ENCODE data around the gene RAB29. TPM values are rescaled to one million over a fixed set of nuclear protein-coding genes. Genes with fewer than 3 reads are reported as not detected.

The RAB29 gene
- total RNA-seq, 1 donor from 2014 or later, result 27.4 TPM

- Mint-ChIP-seq H3K9me3 (ENCODE audit: low read depth) (no peaks in the 10 kb centered on the region), H3K4me1 (ENCODE audit: low read depth) (no peaks in the 10 kb centered on the region), H3K36me3 (ENCODE audit: low read depth) (no peaks in the 10 kb centered on the region), H3K27ac (ENCODE audit: unreplicated experiment) (no peak overlapping the region), H3K27me3 (ENCODE audit: low read depth) (no peaks in the 10 kb centered on the region), H3K4me3 (ENCODE audit: unreplicated experiment) (no peak overlapping the region)
- TF ChIP-seq, protein P1, sequence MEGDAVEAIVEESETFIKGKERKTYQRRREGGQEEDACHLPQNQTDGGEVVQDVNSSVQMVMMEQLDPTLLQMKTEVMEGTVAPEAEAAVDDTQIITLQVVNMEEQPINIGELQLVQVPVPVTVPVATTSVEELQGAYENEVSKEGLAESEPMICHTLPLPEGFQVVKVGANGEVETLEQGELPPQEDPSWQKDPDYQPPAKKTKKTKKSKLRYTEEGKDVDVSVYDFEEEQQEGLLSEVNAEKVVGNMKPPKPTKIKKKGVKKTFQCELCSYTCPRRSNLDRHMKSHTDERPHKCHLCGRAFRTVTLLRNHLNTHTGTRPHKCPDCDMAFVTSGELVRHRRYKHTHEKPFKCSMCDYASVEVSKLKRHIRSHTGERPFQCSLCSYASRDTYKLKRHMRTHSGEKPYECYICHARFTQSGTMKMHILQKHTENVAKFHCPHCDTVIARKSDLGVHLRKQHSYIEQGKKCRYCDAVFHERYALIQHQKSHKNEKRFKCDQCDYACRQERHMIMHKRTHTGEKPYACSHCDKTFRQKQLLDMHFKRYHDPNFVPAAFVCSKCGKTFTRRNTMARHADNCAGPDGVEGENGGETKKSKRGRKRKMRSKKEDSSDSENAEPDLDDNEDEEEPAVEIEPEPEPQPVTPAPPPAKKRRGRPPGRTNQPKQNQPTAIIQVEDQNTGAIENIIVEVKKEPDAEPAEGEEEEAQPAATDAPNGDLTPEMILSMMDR (IDR thresholded peaks at IDR 0.05), result no peak
- DNase-seq (ENCODE audit: low spot score), result no peak
Measured at GRCh38 chr1:205782627-205783432, 7.5 kb upstream of the RAB29 start.

DNA sequence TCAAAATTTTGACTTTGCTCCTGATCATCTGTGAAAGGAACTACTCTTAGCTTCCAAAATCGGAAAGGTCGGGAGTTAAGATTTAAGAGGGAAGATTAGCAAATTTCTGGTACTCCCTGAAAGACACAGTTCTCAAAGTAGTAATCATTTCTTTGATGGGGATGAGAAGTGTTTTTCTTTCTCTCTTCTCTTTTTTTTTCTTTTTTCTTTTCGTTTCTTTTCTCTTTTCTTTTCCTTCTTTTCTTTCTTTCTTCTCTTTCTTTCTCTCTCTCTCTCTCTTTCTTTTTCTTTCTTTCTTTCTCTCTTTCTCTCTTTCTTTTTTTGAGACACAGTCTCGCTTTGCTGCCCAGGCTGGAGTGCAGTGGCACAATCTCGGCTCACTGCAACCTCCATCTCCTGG, 5.1 kb upstream of the RAB29 start:
- Mint-ChIP-seq H3K36me3 (ENCODE audit: low read depth) (no peaks in the 10 kb centered on the region), H3K4me3 (ENCODE audit: unreplicated experiment) (no peak overlapping the region), H3K27ac (ENCODE audit: unreplicated experiment) (peak overlapping the region; percentile 34), H3K9me3 (ENCODE audit: low read depth) (no peaks in the 10 kb centered on the region), H3K4me1 (ENCODE audit: low read depth) (peaks cover 8% of the 10 kb centered on the region), H3K27me3 (ENCODE audit: low read depth) (no peaks in the 10 kb centered on the region)
- TF ChIP-seq, protein P1 (IDR thresholded peaks at IDR 0.05), result no peak
- DNase-seq (ENCODE audit: low spot score), result no peak

GRCh38 chr1:205777994-205778393, 2.7 kb upstream of the RAB29 start:
- Mint-ChIP-seq H3K27ac (ENCODE audit: unreplicated experiment) (no peak overlapping the region), H3K9me3 (ENCODE audit: low read depth) (no peaks in the 10 kb centered on the region), H3K27me3 (ENCODE audit: low read depth) (no peaks in the 10 kb centered on the region), H3K36me3 (ENCODE audit: low read depth) (no peaks in the 10 kb centered on the region), H3K4me3 (ENCODE audit: unreplicated experiment) (no peak overlapping the region), H3K4me1 (ENCODE audit: low read depth) (peaks cover 19% of the 10 kb centered on the region)
- TF ChIP-seq, protein P1 (IDR thresholded peaks at IDR 0.05), result no peak
- DNase-seq (ENCODE audit: low spot score), result no peak

GRCh38 chr1:205775717-205776056, 405 bp upstream of the RAB29 start:
- DNase-seq (ENCODE audit: low spot score), result no peak
- Mint-ChIP-seq H3K27ac (ENCODE audit: unreplicated experiment) (peak overlapping the region; percentile 87), H3K36me3 (ENCODE audit: low read depth) (peaks cover 4% of the 10 kb centered on the region), H3K4me3 (ENCODE audit: unreplicated experiment) (peak overlapping the region; percentile 81), H3K4me1 (ENCODE audit: low read depth) (peaks cover 19% of the 10 kb centered on the region), H3K27me3 (ENCODE audit: low read depth) (no peaks in the 10 kb centered on the region), H3K9me3 (ENCODE audit: low read depth) (no peaks in the 10 kb centered on the region)
- TF ChIP-seq, protein P1 (IDR thresholded peaks at IDR 0.05), result no peak

DNA sequence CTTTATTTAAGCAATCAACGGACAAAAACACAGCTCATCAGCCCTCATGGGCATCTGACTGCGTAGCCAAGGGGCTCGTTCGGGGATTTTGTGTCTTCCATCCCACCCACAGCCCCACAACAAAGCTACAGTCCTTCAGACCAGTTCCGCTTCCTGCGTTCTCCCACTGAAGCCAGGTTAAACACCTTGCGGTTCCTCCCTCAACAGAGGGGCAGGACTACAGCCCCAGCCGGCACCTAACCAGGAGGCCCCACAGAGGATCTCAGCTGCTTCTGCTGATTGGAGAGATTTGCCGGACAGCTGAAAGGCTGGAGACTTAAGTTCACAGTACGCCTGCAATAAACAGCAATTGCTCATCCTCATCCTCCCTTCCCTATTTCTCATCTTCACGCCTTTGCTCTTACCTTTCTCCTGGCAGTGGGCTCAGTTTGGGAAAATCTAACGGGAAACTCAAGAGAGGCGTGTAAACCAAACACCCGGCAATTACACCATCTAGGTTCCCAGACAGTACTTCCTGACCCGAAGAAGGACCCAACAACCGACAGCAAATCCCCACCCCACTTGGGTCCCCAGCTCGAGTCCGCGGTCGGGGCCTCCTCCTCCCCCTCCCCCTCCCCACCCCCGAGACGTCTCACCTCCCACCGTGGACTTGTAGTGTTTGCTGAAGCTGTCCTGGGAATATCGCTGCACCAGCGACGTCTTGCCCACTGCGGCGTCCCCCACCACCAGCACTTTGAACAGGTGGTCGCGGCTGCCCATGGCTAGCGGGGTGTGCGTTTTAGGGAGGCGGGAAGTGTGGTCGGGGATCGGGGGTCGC, 876 bp downstream of the RAB29 start:
- Mint-ChIP-seq H3K9me3 (ENCODE audit: low read depth) (no peaks in the 10 kb centered on the region), H3K36me3 (ENCODE audit: low read depth) (peaks cover 9% of the 10 kb centered on the region), H3K27me3 (ENCODE audit: low read depth) (no peaks in the 10 kb centered on the region), H3K4me3 (ENCODE audit: unreplicated experiment) (peak overlapping the region; percentile 81), H3K4me1 (ENCODE audit: low read depth) (peaks cover 27% of the 10 kb centered on the region), H3K27ac (ENCODE audit: unreplicated experiment) (no peak overlapping the region)
- DNase-seq (ENCODE audit: low spot score), result no peak
- TF ChIP-seq, protein P1 (IDR thresholded peaks at IDR 0.05), result peak; percentile 7
